Liver (tissue), 9 donors: Measurements from ENCODE around the gene TLE5. TPM values are rescaled to one million over a fixed set of nuclear protein-coding genes. Genes with fewer than 3 reads are reported as not detected.

Source experiments
- DNase-seq: peaks from one replicate; pipeline ENCODE4 v3.0.0-alpha.2; 2017; ENCODE audit warnings: low spot score
- H3K27ac ChIP-seq, 2 donors: one replicate each; pipeline ENCODE4 v1.7.0; 2013; ENCODE audit warnings: inconsistent platforms in 2 of 2, low read length in 2 of 2, control low read depth in 1 of 2, low read depth in 1 of 2, mild to moderate bottlenecking in 1 of 2
- H3K27me3 ChIP-seq, 4 donors: one replicate each; pipeline versions ENCODE4 v1.6.1 to v1.7.0; 2013; ENCODE audit warnings: low read length in 3 of 4, inconsistent platforms in 1 of 4, mild to moderate bottlenecking in 1 of 4, moderate library complexity in 1 of 4; ENCODE audit not compliant: control insufficient read depth in 4 of 4, insufficient read depth in 4 of 4
- H3K36me3 ChIP-seq, 4 donors: one replicate each; pipeline versions ENCODE4 v1.6.1 to v1.7.0; 2013; ENCODE audit warnings: low read length in 3 of 4, mild to moderate bottlenecking in 3 of 4, low read depth in 1 of 4, moderate library complexity in 1 of 4; ENCODE audit not compliant: control insufficient read depth in 4 of 4, insufficient read depth in 3 of 4
- H3K4me1 ChIP-seq, 4 donors: one replicate each; pipeline versions ENCODE4 v1.6.1 to v1.7.0; 2013; ENCODE audit warnings: low read length in 3 of 4, mild to moderate bottlenecking in 3 of 4, moderate library complexity in 1 of 4; ENCODE audit not compliant: control insufficient read depth in 4 of 4, insufficient read depth in 4 of 4
- H3K4me3 ChIP-seq, 3 donors: one replicate each; pipeline versions ENCODE4 v1.6.1 to v1.7.0; 2013; ENCODE audit warnings: low read length in 3 of 3, control low read depth in 1 of 3, low read depth in 1 of 3, mild to moderate bottlenecking in 1 of 3
- H3K9ac ChIP-seq, 2 donors: one replicate each; pipeline ENCODE4 v1.7.0; 2013; ENCODE audit warnings: low read length in 2 of 2, mild to moderate bottlenecking in 2 of 2, moderate library complexity in 2 of 2, control low read depth in 1 of 2, low read depth in 1 of 2
- H3K9me3 ChIP-seq, 4 donors: one replicate each; pipeline versions ENCODE4 v1.6.1 to v1.7.0; 2013; ENCODE audit warnings: low read length in 3 of 4; ENCODE audit not compliant: control insufficient read depth in 4 of 4
- EGR1 ChIP-seq, 2 donors: IDR thresholded peaks; 2 replicates each; pipeline ENCODE4 v1.6.1; 2016 to 2018; ENCODE audit warnings: antibody characterized with exemption in 2 of 2, low read depth in 2 of 2
- FOXA1 ChIP-seq: IDR thresholded peaks from 2 replicates; pipeline ENCODE4 v1.6.1; 2016; ENCODE audit warnings: antibody characterized with exemption
- FOXA2 ChIP-seq: IDR thresholded peaks from 2 replicates; pipeline ENCODE4 v1.6.1; 2016; ENCODE audit warnings: antibody characterized with exemption
- GABPA ChIP-seq, 2 donors: IDR thresholded peaks in 1 of 2; conservative IDR thresholded peaks in 1 of 2; 2 replicates each; pipeline ENCODE4 v1.6.1; 2016; ENCODE audit warnings: antibody characterized with exemption in 2 of 2, mild to moderate bottlenecking in 1 of 2, moderate library complexity in 1 of 2
- HNF4A ChIP-seq, 2 donors: conservative IDR thresholded peaks; 2 replicates each; pipeline ENCODE4 v1.6.1; 2016; ENCODE audit warnings: antibody characterized with exemption in 2 of 2, mild to moderate bottlenecking in 2 of 2
- HNF4G ChIP-seq: IDR thresholded peaks from 2 replicates; pipeline ENCODE4 v1.6.1; 2016; ENCODE audit warnings: antibody characterized with exemption
- JUND ChIP-seq, 2 donors: IDR thresholded peaks; 2 replicates each; pipeline ENCODE4 v1.6.1; 2016; ENCODE audit warnings: antibody characterized with exemption in 2 of 2
- NR2F2 ChIP-seq: IDR thresholded peaks from 2 replicates; pipeline ENCODE4 v1.6.1; 2016; ENCODE audit warnings: antibody characterized with exemption
- RAD21 ChIP-seq, 2 donors: IDR thresholded peaks; 2 replicates each; pipeline ENCODE4 v1.6.1; 2016; ENCODE audit warnings: antibody characterized with exemption in 2 of 2, mild to moderate bottlenecking in 2 of 2
- RXRA ChIP-seq, 2 donors: IDR thresholded peaks; 2 replicates each; pipeline ENCODE4 v1.6.1; 2017 to 2018; ENCODE audit warnings: antibody characterized with exemption in 2 of 2, mild to moderate bottlenecking in 1 of 2
- SP1 ChIP-seq: IDR thresholded peaks from 2 replicates; pipeline ENCODE4 v1.6.1; 2018; ENCODE audit warnings: antibody characterized with exemption, mild to moderate bottlenecking
- TAF1 ChIP-seq: conservative IDR thresholded peaks from 2 replicates; pipeline ENCODE4 v1.6.1; 2016; ENCODE audit warnings: antibody characterized with exemption, mild to moderate bottlenecking
- YY1 ChIP-seq: IDR thresholded peaks from 2 replicates; pipeline ENCODE4 v1.6.1; 2016; ENCODE audit warnings: antibody characterized with exemption, mild to moderate bottlenecking
- WGBS: extraction: QIAGEN DNeasy Blood & Tissue Kit; methylation state at CpG from one replicate; pipeline ENCODE4 v1.1.7; 2013; 5-methylcytosine and 5-hydroxymethylcytosine counted together
- polyA plus RNA-seq, 2 donors: library from polyadenylated mRNA; stranded (reverse) in 1 of 2; unstranded in 1 of 2; fragments of 200-250 nt in 1 of 2; fragments of >200 nt in 1 of 2; fragmentation: Nextera tagmentation in 1 of 2; extraction: Ambion mirVana in 1 of 2; gene quantifications; one replicate each; pipeline versions ENCODE4 v1.2.1 to v1.2.3, GENCODE V29; 2013 to 2015
- total RNA-seq, 2 donors: library from RNA; depleted of rRNA; stranded (reverse); fragments of >200 nt; gene quantifications; one replicate each; pipeline ENCODE4 v1.2.3, GENCODE V29; 2014
- TF ChIP-seq, protein P1 (sequence below): IDR thresholded peaks from 2 replicates; pipeline ENCODE4 v1.6.1; 2016; ENCODE audit warnings: antibody characterized with exemption
- TF ChIP-seq, protein P2 (sequence below): IDR thresholded peaks from 2 replicates; pipeline ENCODE4 v1.6.1; 2016; ENCODE audit warnings: antibody characterized with exemption
- TF ChIP-seq, protein P3 (sequence below): IDR thresholded peaks from 2 replicates; pipeline ENCODE4 v1.6.1; 2016; ENCODE audit warnings: antibody characterized with exemption
- TF ChIP-seq, protein P4 (sequence below): fragments of 150-350 bp; IDR thresholded peaks from 2 replicates; pipeline ENCODE4 v1.5.1; 2017; ENCODE audit warnings: improper control_type of control experiment, low read depth, low read length; ENCODE audit not compliant: missing input control
- TF ChIP-seq, protein P5 (sequence below): IDR thresholded peaks from 2 replicates; pipeline ENCODE4 v1.6.1; 2016; ENCODE audit warnings: antibody characterized with exemption, mild to moderate bottlenecking
- donor health status: healthy.
- donor health status: healthy.
- donor health status: healthy.
- donor health status: healthy.
- donor health status: healthy.

The TLE5 gene
- total and polyA plus RNA-seq, 4 donors, result 47.2 to 166 (median 54.9) TPM

DNA sequence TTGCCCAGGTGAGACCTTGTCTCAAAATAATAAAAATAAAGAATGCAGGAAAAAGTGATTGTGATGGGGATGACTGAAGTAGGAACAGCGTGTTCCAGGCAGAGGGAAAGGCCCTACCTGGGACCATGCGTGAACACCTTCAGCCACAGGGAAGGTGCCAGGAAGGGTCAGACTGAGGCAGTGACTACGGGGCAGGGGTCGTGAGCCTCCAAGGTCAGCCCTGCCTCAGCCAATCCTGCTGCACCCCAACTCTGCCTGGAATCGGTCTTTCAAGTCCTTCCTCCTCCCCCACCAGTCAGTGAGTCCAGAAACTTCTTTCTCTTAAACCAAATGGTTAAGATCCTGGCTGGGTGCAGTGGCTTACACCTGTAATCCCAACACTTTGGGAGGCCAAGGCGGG lies 17.1 kb downstream of the TLE5 start:
- no peaks in the 10 kb centered on the region for H3K27me3 ChIP-seq
- TF ChIP-seq, protein P1, sequence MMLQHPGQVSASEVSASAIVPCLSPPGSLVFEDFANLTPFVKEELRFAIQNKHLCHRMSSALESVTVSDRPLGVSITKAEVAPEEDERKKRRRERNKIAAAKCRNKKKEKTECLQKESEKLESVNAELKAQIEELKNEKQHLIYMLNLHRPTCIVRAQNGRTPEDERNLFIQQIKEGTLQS, result no peak
- TF ChIP-seq, protein P2, sequence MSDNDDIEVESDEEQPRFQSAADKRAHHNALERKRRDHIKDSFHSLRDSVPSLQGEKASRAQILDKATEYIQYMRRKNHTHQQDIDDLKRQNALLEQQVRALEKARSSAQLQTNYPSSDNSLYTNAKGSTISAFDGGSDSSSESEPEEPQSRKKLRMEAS, result no peak
- no peaks in the 10 kb centered on the region for H3K9me3 ChIP-seq
- no peaks in the 10 kb centered on the region for H3K36me3 ChIP-seq
- peaks cover 0 to 5% (median 3%) of the 10 kb centered on the region in 4 donors for H3K4me1 ChIP-seq
- no peak overlapping the region for H3K27ac ChIP-seq
- no peak overlapping the region for H3K4me3 ChIP-seq
- no peak for DNase-seq
- no peak overlapping the region for H3K9ac ChIP-seq
- WGBS, result 88% methylated on average over 6 of the region's 6 CpGs

DNA sequence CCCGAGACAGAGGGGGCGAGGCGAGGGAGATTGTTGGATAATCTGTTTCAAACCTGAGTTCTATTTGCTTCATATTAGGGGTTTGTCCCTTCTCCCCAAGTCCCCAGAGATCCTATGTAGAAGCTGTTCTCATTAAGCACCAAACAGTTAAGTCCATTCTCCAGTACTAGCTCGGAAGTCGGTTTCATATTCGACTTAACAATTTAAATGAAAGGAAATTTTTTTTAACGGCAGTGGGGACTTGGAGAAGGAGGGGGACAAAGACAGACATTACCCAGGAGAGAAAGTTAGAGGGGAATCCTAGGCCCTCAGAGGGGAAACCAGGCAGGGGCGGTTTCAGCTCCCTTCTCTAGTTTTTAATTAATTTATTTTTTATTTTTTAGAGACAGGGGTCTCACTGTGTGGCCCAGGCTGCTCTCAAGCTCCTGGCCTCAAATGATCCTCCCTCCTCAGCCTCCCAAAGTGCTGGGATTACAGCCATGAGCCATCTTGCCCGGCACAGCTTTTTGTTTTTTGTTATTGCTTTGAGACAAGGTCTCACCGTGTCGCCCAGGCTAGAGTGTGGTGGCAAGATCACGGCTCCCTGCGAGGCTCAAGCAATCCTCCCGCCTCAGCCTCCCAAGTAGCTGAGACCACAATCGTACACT lies 19.6 kb downstream of the TLE5 start:
- no peak for TF ChIP-seq RXRA (IDR thresholded peaks at IDR 0.05)
- no peak for TF ChIP-seq YY1
- no peak for TF ChIP-seq HNF4A (conservative IDR thresholded peaks at IDR 0.05)
- TF ChIP-seq, protein P3, sequence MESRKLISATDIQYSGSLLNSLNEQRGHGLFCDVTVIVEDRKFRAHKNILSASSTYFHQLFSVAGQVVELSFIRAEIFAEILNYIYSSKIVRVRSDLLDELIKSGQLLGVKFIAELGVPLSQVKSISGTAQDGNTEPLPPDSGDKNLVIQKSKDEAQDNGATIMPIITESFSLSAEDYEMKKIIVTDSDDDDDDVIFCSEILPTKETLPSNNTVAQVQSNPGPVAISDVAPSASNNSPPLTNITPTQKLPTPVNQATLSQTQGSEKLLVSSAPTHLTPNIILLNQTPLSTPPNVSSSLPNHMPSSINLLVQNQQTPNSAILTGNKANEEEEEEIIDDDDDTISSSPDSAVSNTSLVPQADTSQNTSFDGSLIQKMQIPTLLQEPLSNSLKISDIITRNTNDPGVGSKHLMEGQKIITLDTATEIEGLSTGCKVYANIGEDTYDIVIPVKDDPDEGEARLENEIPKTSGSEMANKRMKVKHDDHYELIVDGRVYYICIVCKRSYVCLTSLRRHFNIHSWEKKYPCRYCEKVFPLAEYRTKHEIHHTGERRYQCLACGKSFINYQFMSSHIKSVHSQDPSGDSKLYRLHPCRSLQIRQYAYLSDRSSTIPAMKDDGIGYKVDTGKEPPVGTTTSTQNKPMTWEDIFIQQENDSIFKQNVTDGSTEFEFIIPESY, result no peak
- no peak for TF ChIP-seq TAF1
- TF ChIP-seq JUND (IDR thresholded peaks at IDR 0.05), result no peak
- no peak for TF ChIP-seq RAD21 (IDR thresholded peaks at IDR 0.05)
- no peak for TF ChIP-seq FOXA1
- TF ChIP-seq, protein P2, result no peak
- TF ChIP-seq NR2F2, result no peak
- TF ChIP-seq, protein P4, sequence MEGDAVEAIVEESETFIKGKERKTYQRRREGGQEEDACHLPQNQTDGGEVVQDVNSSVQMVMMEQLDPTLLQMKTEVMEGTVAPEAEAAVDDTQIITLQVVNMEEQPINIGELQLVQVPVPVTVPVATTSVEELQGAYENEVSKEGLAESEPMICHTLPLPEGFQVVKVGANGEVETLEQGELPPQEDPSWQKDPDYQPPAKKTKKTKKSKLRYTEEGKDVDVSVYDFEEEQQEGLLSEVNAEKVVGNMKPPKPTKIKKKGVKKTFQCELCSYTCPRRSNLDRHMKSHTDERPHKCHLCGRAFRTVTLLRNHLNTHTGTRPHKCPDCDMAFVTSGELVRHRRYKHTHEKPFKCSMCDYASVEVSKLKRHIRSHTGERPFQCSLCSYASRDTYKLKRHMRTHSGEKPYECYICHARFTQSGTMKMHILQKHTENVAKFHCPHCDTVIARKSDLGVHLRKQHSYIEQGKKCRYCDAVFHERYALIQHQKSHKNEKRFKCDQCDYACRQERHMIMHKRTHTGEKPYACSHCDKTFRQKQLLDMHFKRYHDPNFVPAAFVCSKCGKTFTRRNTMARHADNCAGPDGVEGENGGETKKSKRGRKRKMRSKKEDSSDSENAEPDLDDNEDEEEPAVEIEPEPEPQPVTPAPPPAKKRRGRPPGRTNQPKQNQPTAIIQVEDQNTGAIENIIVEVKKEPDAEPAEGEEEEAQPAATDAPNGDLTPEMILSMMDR, result no peak
- no peak for TF ChIP-seq FOXA2
- TF ChIP-seq, protein P5, sequence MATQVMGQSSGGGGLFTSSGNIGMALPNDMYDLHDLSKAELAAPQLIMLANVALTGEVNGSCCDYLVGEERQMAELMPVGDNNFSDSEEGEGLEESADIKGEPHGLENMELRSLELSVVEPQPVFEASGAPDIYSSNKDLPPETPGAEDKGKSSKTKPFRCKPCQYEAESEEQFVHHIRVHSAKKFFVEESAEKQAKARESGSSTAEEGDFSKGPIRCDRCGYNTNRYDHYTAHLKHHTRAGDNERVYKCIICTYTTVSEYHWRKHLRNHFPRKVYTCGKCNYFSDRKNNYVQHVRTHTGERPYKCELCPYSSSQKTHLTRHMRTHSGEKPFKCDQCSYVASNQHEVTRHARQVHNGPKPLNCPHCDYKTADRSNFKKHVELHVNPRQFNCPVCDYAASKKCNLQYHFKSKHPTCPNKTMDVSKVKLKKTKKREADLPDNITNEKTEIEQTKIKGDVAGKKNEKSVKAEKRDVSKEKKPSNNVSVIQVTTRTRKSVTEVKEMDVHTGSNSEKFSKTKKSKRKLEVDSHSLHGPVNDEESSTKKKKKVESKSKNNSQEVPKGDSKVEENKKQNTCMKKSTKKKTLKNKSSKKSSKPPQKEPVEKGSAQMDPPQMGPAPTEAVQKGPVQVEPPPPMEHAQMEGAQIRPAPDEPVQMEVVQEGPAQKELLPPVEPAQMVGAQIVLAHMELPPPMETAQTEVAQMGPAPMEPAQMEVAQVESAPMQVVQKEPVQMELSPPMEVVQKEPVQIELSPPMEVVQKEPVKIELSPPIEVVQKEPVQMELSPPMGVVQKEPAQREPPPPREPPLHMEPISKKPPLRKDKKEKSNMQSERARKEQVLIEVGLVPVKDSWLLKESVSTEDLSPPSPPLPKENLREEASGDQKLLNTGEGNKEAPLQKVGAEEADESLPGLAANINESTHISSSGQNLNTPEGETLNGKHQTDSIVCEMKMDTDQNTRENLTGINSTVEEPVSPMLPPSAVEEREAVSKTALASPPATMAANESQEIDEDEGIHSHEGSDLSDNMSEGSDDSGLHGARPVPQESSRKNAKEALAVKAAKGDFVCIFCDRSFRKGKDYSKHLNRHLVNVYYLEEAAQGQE, result no peak
- TF ChIP-seq EGR1 (IDR thresholded peaks at IDR 0.05; ENCODE audit: low read depth in 2 of 2), result no peak
- no peak for TF ChIP-seq SP1
- no peak for TF ChIP-seq HNF4G
- no peak for TF ChIP-seq GABPA (IDR thresholded peaks at IDR 0.05 in 1 of 2, conservative IDR thresholded peaks at IDR 0.05 in 1 of 2)
- H3K36me3 ChIP-seq, result no peaks in the 10 kb centered on the region
- H3K9ac ChIP-seq, result no peak overlapping the region
- WGBS, result 65% methylated on average over 15 of the region's 15 CpGs
- H3K4me3 ChIP-seq, result no peak overlapping the region
- no peaks in the 10 kb centered on the region for H3K27me3 ChIP-seq
- H3K4me1 ChIP-seq, result peaks cover 0 to 5% (median 3%) of the 10 kb centered on the region in 4 donors
- H3K27ac ChIP-seq, result no peak overlapping the region
- no peak for DNase-seq
- no peaks in the 10 kb centered on the region for H3K9me3 ChIP-seq
